Memory B cell (primary cell): ENCODE data around the gene TDG.

Source experiments
- ATAC-seq: fragments of 150-1000 bp; cut with Tn5 transposase; 2 replicates; pipeline ENCODE4 v1.10.0; 2021; ENCODE audit warnings: low read depth, mild to moderate bottlenecking, moderate library complexity
- DNase-seq, 2 donors: peaks; one replicate each; pipeline ENCODE4 v3.0.0; 2022; ENCODE audit warnings: low spot score in 2 of 2
- H3K27ac Mint-ChIP-seq: one replicate; pipeline ENCODE4 v1.8.0; 2022; ENCODE audit warnings: mild to moderate bottlenecking, moderate library complexity, mixed read lengths
- H3K27me3 Mint-ChIP-seq: one replicate; pipeline ENCODE4 v1.8.0; 2022; ENCODE audit warnings: mixed read lengths
- H3K36me3 Mint-ChIP-seq: one replicate; pipeline ENCODE4 v1.8.0; 2022; ENCODE audit warnings: mild to moderate bottlenecking, mixed read lengths
- H3K4me1 Mint-ChIP-seq: one replicate; pipeline ENCODE4 v1.8.0; 2022; ENCODE audit warnings: mixed read lengths
- H3K4me3 Mint-ChIP-seq: one replicate; pipeline ENCODE4 v1.8.0; 2022; ENCODE audit warnings: mild to moderate bottlenecking, moderate library complexity, mixed read lengths
- H3K9me3 Mint-ChIP-seq: one replicate; pipeline ENCODE4 v1.8.0; 2022; ENCODE audit warnings: mixed read lengths

TDG gene

DNA sequence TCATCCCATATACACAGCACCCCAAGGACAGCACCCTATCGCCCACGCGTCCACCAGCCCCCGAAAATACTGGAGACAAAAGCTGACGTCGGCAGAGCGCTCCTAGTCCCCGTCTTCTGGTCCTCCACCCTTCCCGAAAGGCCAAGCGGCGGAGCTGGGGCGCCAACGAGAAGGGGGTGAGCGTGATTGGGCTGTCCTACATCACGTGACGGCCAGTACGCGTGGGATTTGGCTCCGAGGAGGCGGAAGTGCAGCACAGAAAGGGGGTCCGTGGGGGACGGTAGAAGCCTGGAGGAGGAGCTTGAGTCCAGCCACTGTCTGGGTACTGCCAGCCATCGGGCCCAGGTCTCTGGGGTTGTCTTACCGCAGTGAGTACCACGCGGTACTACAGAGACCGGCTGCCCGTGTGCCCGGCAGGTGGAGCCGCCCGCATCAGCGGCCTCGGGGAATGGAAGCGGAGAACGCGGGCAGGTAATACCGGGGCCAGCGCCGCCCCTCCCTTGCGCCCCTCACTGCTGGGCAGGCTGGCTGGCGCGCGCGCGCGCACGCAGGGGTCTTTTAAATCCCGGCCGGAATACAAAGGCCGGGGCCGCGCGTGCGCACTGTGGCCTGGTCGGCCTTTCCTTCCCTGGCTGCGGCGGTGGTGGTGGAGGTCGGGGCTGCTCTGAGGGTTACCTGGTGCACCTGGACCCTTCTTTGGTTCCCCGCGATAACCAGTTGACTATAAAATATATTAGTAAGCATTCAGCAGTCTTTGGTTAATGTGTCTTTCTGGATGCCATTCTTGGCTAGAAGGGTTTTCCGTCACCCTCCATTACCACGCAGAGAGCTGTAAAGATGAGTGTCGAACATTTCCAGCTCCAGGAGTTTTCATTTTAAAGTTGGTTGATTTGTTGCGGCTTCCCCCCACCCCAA lies at the start of gene TDG:
TDG (plus strand) TSS at position 283 of the 915 bp plus-strand sequence; CDS start at position 449, 166 bp downstream.
- H3K9me3 Mint-ChIP-seq = no peaks in the 10 kb centered on the region
- H3K4me3 Mint-ChIP-seq = peak within 1 kb of the TSS; percentile 97
- peak within 1 kb of the TSS; percentile 96 for H3K27ac Mint-ChIP-seq
- peaks cover 29% of the 10 kb centered on the region for H3K4me1 Mint-ChIP-seq
- H3K36me3 Mint-ChIP-seq = peaks cover 5% of the 10 kb centered on the region
- peak; percentile 82 to 95 for DNase-seq
- no peaks in the 10 kb centered on the region for H3K27me3 Mint-ChIP-seq
- peak; percentile 92 for ATAC-seq

DNA sequence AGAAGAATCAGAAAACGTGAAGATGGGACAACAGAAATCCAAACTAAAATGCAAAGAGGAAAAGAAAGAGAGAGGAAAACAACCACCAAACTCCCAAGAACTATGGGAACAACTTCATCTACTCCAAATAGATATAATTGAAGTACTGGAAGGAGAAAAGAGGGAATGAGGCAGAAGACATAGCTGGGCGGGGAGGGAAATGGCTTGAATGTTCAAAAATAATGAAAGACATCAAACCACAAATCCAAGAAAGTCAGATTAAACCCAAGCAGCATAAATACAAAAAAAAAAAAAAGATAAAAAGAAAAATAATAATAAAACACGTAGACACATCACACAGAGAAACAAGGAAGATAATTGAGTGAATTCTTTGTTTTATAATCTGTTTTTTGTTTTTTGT lies 47.8 kb upstream of the TDG start:
- Mint-ChIP-seq H3K4me1 (no peaks in the 10 kb centered on the region), H3K36me3 (peaks cover 7% of the 10 kb centered on the region), H3K9me3 (peaks cover 4% of the 10 kb centered on the region), H3K27me3 (no peaks in the 10 kb centered on the region), H3K4me3 (no peak overlapping the region), H3K27ac (no peak overlapping the region)
- no peak for DNase-seq
- ATAC-seq = no peak

DNA sequence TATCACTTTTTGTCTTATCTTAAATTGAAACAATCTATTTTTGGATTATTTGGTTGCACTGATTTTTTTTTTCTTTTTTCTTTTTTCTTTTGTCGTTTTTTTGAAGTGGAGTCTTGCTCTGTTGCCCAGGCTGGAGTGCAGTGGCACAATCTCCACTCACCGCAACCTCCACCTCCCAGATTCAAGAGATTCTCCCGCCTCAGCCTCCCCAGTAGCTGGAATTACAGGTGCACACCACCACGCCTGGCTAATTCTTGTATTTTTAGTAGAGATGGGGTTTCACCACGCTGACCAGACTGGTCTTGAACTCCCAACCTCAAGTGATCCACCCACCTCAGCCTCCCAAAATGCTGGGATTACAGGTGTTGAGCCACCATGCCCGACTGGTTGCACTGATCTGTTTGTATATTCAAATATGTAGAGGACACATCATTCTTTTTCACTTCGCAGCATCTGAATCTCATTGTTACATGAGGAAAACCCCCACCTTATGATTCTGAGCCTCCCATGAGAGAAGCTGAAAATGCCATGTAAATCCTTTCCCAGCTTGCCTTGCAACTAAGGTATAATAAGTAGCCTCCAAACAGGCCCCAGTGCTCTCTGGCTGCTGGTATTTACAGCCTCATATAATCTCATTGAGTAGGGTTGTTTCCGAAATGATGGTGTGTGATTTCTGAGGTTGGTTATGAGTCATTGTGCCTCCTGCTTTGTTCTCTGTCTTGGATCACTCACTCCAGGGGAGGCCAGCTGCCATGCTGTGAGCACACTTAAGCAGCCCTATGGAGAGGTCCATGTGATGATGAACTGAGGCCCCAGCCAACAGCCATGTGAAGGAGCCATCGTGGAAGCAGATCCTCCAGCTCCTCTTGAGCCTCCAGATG lies 40.7 kb upstream of the TDG start:
- DNase-seq (no peak), ATAC-seq (no peak)
- peaks cover 18% of the 10 kb centered on the region for H3K4me1 Mint-ChIP-seq
- no peaks in the 10 kb centered on the region for H3K27me3 Mint-ChIP-seq
- H3K27ac Mint-ChIP-seq = peak overlapping the region; percentile 60
- H3K9me3 Mint-ChIP-seq = no peaks in the 10 kb centered on the region
- H3K36me3 Mint-ChIP-seq = no peaks in the 10 kb centered on the region
- H3K4me3 Mint-ChIP-seq = peak overlapping the region; percentile 28

- Mint-ChIP-seq H3K27ac (peak overlapping the region; percentile 99), H3K36me3 (peaks cover 8% of the 10 kb centered on the region), H3K4me1 (peaks cover 39% of the 10 kb centered on the region), H3K27me3 (no peaks in the 10 kb centered on the region), H3K4me3 (peak overlapping the region; percentile 98), H3K9me3 (no peaks in the 10 kb centered on the region)
- DNase-seq (peak in 1 of 2 donors; percentile 65), ATAC-seq (peak; percentile 28)
Observed at GRCh38 chr12:103928682-103929045, 37.0 kb upstream of the TDG start.

GRCh38 chr12:103929046-103929783 lies 36.5 kb upstream of the TDG start:
- Mint-ChIP-seq H3K27ac (peak overlapping the region; percentile 99), H3K36me3 (peaks cover 9% of the 10 kb centered on the region), H3K9me3 (no peaks in the 10 kb centered on the region), H3K27me3 (no peaks in the 10 kb centered on the region), H3K4me1 (peaks cover 37% of the 10 kb centered on the region), H3K4me3 (peak overlapping the region; percentile 98)
- DNase-seq (peak; percentile 81 to 82), ATAC-seq (peak; percentile 45)

DNA sequence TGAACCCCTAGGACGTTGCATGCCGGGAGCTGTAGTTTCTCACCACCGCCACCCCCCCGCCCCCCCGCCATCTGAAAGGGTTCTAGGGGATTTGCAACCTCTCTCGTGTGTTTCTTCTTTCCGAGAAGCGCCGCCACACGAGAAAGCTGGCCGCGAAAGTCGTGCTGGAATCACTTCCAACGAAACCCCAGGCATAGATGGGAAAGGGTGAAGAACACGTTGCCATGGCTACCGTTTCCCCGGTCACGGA lies 36.0 kb upstream of the TDG start:
- H3K4me3 Mint-ChIP-seq = peak overlapping the region; percentile 98
- no peaks in the 10 kb centered on the region for H3K27me3 Mint-ChIP-seq
- H3K36me3 Mint-ChIP-seq = peaks cover 12% of the 10 kb centered on the region
- H3K4me1 Mint-ChIP-seq = peaks cover 39% of the 10 kb centered on the region
- ATAC-seq (no peak), DNase-seq (no peak)
- H3K9me3 Mint-ChIP-seq = no peaks in the 10 kb centered on the region
- peak overlapping the region; percentile 99 for H3K27ac Mint-ChIP-seq

DNA sequence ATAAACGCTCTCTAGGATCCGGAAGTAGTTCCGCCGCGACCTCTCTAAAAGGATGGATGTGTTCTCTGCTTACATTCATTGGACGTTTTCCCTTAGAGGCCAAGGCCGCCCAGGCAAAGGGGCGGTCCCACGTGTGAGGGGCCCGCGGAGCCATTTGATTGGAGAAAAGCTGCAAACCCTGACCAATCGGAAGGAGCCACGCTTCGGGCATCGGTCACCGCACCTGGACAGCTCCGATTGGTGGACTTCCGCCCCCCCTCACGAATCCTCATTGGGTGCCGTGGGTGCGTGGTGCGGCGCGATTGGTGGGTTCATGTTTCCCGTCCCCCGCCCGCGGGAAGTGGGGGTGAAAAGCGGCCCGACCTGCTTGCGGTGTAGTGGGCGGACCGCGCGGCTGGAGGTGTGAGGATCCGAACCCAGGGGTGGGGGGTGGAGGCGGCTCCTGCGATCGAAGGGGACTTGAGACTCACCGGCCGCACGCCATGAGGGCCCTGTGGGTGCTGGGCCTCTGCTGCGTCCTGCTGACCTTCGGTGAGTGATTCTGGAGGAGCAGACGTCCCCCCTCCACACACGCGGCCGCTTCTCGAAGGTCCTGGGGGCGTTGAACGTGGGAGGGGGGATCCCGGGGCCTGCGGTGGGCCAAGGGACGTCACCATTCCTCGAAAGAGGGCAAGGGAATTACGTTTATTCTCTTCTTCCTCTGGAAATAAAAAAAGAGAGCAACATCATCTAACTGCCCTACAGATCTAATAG lies 35.5 kb upstream of the TDG start, which contains the start of gene HSP90B1:
HSP90B1 (plus strand) TSS at position 377 of the 753 bp plus-strand sequence; CDS start at position 483, 106 bp downstream.
- ATAC-seq = peak; percentile 63
- peak within 1 kb of the TSS; percentile 99 for H3K27ac Mint-ChIP-seq
- peaks cover 14% of the 10 kb centered on the region for H3K36me3 Mint-ChIP-seq
- peaks cover 38% of the 10 kb centered on the region for H3K4me1 Mint-ChIP-seq
- H3K4me3 Mint-ChIP-seq = peak within 1 kb of the TSS; percentile 98
- H3K27me3 Mint-ChIP-seq = no peaks in the 10 kb centered on the region
- H3K9me3 Mint-ChIP-seq = no peaks in the 10 kb centered on the region
- DNase-seq = peak; percentile 91 to 98

- no peaks in the 10 kb centered on the region for H3K9me3 Mint-ChIP-seq
- peak overlapping the region; percentile 99 for H3K27ac Mint-ChIP-seq
- DNase-seq (peak; percentile 12 to 40), ATAC-seq (no peak)
- H3K27me3 Mint-ChIP-seq = no peaks in the 10 kb centered on the region
- H3K4me3 Mint-ChIP-seq = peak overlapping the region; percentile 98
- H3K4me1 Mint-ChIP-seq = peaks cover 40% of the 10 kb centered on the region
- peaks cover 20% of the 10 kb centered on the region for H3K36me3 Mint-ChIP-seq
Observed at GRCh38 chr12:103930787-103931735, 34.6 kb upstream of the TDG start.

- Mint-ChIP-seq H3K4me1 (peaks cover 36% of the 10 kb centered on the region), H3K4me3 (no peak overlapping the region), H3K27me3 (no peaks in the 10 kb centered on the region), H3K9me3 (no peaks in the 10 kb centered on the region), H3K27ac (peak overlapping the region; percentile 99), H3K36me3 (peaks cover 24% of the 10 kb centered on the region)
- no peak for ATAC-seq
- DNase-seq = no peak
Observed at GRCh38 chr12:103933237-103933636, 32.4 kb upstream of the TDG start.

GRCh38 chr12:103936679-103937078 lies 29.0 kb upstream of the TDG start:
- Mint-ChIP-seq H3K27me3 (no peaks in the 10 kb centered on the region), H3K9me3 (no peaks in the 10 kb centered on the region), H3K36me3 (peaks cover 33% of the 10 kb centered on the region), H3K4me1 (peaks cover 22% of the 10 kb centered on the region), H3K4me3 (no peak overlapping the region), H3K27ac (no peak overlapping the region)
- DNase-seq (no peak), ATAC-seq (no peak)

GRCh38 chr12:103944964-103945363 lies 20.7 kb upstream of the TDG start:
- Mint-ChIP-seq H3K9me3 (no peaks in the 10 kb centered on the region), H3K27ac (no peak overlapping the region), H3K27me3 (no peaks in the 10 kb centered on the region), H3K4me3 (no peak overlapping the region), H3K36me3 (peaks cover 40% of the 10 kb centered on the region), H3K4me1 (peaks cover 5% of the 10 kb centered on the region)
- DNase-seq (no peak), ATAC-seq (no peak)

DNA sequence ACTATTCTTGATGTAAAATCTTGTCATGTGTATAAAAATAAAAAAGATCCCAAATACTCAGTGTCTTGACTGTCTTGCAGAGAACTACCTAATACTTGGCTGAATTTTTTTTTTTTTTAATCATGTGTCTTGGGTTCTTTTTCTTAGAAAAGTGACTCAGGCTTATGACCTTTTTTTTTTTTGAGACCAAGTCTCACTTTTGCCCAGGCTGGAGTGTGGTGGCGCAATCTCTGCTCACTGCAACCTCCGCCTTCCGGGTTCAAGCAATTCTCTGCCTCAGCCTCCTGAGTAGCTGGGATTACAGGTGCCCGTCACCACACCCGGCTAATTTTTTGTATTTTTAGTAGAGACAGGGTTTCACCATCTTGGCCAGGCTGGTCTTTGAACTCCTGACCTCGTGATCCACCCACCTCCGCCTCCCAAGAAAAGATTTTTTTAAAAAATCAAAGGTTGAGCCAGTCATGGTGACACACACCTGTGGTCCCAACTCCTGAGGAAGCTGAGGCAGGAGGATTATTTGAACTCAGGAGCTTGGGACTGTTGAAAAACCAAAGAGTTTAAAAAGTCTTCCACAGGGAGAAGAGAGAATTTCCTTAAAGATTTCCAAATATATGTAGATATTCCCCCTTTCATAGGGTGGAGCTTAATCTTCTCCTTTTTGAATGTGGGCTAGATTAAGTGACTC lies 17.7 kb upstream of the TDG start:
- Mint-ChIP-seq H3K27ac (no peak overlapping the region), H3K27me3 (no peaks in the 10 kb centered on the region), H3K36me3 (peaks cover 27% of the 10 kb centered on the region), H3K4me1 (peaks cover 6% of the 10 kb centered on the region), H3K9me3 (no peaks in the 10 kb centered on the region), H3K4me3 (no peak overlapping the region)
- DNase-seq (no peak), ATAC-seq (no peak)
